ENCODE measurements around the gene RAB13. TPM values are rescaled to one million over a fixed set of nuclear protein-coding genes. Genes with fewer than 3 reads are reported as not detected.

The RAB13 gene
- total RNA-seq, 1 donor from 2014 or later: 83.3 TPM

GRCh38 chr1:153936011-153936802 is 49.9 kb downstream of the RAB13 start:
- TF ChIP-seq, protein P1, sequence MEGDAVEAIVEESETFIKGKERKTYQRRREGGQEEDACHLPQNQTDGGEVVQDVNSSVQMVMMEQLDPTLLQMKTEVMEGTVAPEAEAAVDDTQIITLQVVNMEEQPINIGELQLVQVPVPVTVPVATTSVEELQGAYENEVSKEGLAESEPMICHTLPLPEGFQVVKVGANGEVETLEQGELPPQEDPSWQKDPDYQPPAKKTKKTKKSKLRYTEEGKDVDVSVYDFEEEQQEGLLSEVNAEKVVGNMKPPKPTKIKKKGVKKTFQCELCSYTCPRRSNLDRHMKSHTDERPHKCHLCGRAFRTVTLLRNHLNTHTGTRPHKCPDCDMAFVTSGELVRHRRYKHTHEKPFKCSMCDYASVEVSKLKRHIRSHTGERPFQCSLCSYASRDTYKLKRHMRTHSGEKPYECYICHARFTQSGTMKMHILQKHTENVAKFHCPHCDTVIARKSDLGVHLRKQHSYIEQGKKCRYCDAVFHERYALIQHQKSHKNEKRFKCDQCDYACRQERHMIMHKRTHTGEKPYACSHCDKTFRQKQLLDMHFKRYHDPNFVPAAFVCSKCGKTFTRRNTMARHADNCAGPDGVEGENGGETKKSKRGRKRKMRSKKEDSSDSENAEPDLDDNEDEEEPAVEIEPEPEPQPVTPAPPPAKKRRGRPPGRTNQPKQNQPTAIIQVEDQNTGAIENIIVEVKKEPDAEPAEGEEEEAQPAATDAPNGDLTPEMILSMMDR (IDR thresholded peaks at IDR 0.05; ENCODE audit: unreplicated experiment): no peak
- H3K27ac Mint-ChIP-seq: no peak overlapping the region
- H3K36me3 Mint-ChIP-seq (ENCODE audit: insufficient read depth): peaks cover 6% of the 10 kb centered on the region
- no peaks in the 10 kb centered on the region for H3K27me3 Mint-ChIP-seq
- no peak overlapping the region for H3K4me3 Mint-ChIP-seq (ENCODE audit: low read depth)
- H3K4me1 Mint-ChIP-seq (ENCODE audit: low read depth): no peaks in the 10 kb centered on the region
- H3K9me3 Mint-ChIP-seq (ENCODE audit: low read depth): no peaks in the 10 kb centered on the region
- DNase-seq (ENCODE audit: low spot score, unreplicated experiment): no peak

GRCh38 chr1:153934746-153935145 is 51.4 kb downstream of the RAB13 start:
- TF ChIP-seq, protein P1 (IDR thresholded peaks at IDR 0.05; ENCODE audit: unreplicated experiment): no peak
- Mint-ChIP-seq H3K4me1 (ENCODE audit: low read depth) (no peaks in the 10 kb centered on the region), H3K9me3 (ENCODE audit: low read depth) (no peaks in the 10 kb centered on the region), H3K36me3 (ENCODE audit: insufficient read depth) (peaks cover 6% of the 10 kb centered on the region), H3K27ac (no peak overlapping the region), H3K27me3 (no peaks in the 10 kb centered on the region), H3K4me3 (ENCODE audit: low read depth) (no peak overlapping the region)
- no peak for DNase-seq (ENCODE audit: low spot score, unreplicated experiment)

DNA sequence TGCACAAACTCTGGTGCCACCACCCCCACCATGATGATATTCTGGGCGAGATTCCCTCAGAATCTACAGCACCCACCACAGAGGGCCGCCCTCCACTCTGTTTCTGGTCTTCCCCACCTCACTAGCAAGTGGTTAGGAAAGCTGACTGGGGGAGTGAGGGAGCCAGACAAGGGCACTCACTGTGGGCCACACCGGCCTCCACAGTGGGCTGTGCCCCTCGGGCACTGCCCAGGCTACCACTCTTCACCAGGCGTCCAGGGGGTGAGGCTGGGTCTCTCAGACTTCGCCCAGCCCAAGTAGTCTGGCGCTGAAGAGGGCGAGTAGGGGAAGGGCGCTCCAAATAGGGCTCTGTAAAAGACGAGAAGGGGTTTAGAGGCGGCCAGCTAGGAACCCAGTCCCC is 52.2 kb downstream of the RAB13 start:
- Mint-ChIP-seq H3K27ac (no peak overlapping the region), H3K4me1 (ENCODE audit: low read depth) (no peaks in the 10 kb centered on the region), H3K27me3 (no peaks in the 10 kb centered on the region), H3K4me3 (ENCODE audit: low read depth) (no peak overlapping the region), H3K9me3 (ENCODE audit: low read depth) (no peaks in the 10 kb centered on the region), H3K36me3 (ENCODE audit: insufficient read depth) (peaks cover 6% of the 10 kb centered on the region)
- DNase-seq (ENCODE audit: low spot score, unreplicated experiment): no peak
- TF ChIP-seq, protein P1 (IDR thresholded peaks at IDR 0.05; ENCODE audit: unreplicated experiment): no peak

DNA sequence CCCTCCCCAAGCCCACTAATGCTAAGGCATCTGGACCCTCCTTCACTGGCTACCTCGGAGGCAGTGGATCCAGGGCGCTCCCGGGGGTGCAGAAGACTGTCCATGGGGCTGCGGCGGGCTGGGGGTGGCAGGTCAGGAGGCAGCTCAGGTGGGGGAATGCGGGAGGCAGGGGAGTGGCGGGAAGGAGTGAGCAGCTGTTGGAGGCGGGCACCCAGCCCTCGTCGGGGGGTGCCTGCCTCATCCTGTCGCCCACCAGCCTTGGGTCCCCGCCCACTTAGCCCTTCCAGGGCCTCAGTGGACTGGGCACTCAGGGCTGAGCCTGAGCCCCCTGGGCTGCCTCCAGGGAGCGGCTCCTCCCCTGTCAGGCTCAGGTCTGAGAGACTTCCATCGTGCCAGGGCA is 52.7 kb downstream of the RAB13 start:
- H3K4me3 Mint-ChIP-seq (ENCODE audit: low read depth): no peak overlapping the region
- H3K27ac Mint-ChIP-seq: no peak overlapping the region
- H3K27me3 Mint-ChIP-seq: no peaks in the 10 kb centered on the region
- H3K36me3 Mint-ChIP-seq (ENCODE audit: insufficient read depth): peaks cover 6% of the 10 kb centered on the region
- TF ChIP-seq, protein P1 (IDR thresholded peaks at IDR 0.05; ENCODE audit: unreplicated experiment): no peak
- H3K4me1 Mint-ChIP-seq (ENCODE audit: low read depth): no peaks in the 10 kb centered on the region
- no peak for DNase-seq (ENCODE audit: low spot score, unreplicated experiment)
- no peaks in the 10 kb centered on the region for H3K9me3 Mint-ChIP-seq (ENCODE audit: low read depth)

DNA sequence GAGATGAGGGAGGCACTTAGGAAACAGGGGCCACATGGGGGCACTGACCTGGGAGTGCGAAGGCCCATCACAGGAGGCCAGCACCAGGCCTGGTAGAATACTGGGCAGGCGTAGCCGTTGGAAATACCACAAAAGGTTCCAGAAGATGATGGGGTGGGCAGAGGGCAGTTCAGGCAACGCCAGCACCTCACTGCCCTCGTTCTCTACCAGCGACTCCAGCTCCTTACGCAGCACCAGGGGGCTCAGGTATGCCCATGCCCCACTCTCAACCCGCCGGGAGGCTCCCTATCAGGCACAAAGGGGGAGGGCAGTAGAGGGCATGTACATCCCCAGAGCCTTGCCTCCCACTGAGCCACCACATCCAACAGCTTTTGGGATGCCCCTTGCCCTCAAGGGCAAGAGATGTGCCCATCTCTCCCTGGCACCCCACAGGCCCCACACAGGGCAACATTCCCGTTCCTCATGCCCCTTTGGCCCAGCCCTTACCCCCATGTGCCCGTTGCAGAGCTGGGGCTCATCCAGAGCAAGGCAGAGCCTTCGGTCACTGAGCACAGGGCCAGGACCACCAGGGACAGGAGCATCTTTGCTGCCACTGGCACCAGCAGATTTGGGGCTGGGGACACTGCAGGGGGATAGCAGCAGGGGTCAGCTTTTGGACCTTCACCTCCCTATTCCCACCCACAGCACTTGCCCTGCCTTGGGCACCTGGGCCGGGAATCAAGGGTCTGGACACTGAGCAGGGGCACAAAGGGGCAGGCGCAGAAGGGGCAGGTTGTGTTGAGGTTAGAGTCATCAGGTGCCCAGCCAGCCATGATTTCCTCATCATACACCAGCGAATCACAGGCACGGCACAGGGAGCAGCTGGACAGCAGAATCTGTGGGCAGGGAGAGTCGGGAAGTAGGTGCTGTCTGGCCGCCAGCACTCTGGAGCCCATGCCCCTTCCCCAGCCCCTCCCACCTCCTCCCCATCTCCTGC is 53.7 kb downstream of the RAB13 start:
- Mint-ChIP-seq H3K4me1 (ENCODE audit: low read depth) (no peaks in the 10 kb centered on the region), H3K9me3 (ENCODE audit: low read depth) (no peaks in the 10 kb centered on the region), H3K27ac (no peak overlapping the region), H3K4me3 (ENCODE audit: low read depth) (no peak overlapping the region), H3K27me3 (no peaks in the 10 kb centered on the region), H3K36me3 (ENCODE audit: insufficient read depth) (peaks cover 6% of the 10 kb centered on the region)
- TF ChIP-seq, protein P1 (IDR thresholded peaks at IDR 0.05; ENCODE audit: unreplicated experiment): no peak
- no peak for DNase-seq (ENCODE audit: low spot score, unreplicated experiment)
